GM15510 (cell line): Measurements from ENCODE around the gene KCNH6.

Source experiments
- POLR2A ChIP-seq: IDR thresholded peaks from 3 replicates; pipeline ENCODE4 v1.6.1; 2011; ENCODE audit warnings: borderline replicate concordance; ENCODE audit not compliant: insufficient read length; ENCODE audit errors: extremely low read depth

Gene KCNH6

DNA sequence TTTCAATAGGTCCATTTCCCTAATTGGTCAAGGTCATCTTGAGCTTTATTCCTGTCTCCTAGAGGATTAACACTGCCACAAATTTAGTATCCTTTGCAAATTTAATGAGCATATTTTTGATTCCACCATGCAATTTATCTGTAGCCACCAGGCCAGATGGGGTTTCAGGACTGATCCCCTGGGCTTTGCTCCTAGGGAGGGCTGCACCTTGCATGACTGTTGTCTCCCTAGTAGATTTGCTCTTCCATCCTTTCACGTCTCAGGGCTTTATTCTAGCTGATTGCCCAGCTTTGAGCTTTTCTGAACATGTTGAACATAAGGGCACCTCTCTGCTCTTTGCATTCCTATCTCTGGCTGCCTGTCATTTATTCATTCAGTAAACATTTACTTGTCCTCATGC, 7.7 kb upstream of the KCNH6 start:
- no peak for TF ChIP-seq POLR2A

DNA sequence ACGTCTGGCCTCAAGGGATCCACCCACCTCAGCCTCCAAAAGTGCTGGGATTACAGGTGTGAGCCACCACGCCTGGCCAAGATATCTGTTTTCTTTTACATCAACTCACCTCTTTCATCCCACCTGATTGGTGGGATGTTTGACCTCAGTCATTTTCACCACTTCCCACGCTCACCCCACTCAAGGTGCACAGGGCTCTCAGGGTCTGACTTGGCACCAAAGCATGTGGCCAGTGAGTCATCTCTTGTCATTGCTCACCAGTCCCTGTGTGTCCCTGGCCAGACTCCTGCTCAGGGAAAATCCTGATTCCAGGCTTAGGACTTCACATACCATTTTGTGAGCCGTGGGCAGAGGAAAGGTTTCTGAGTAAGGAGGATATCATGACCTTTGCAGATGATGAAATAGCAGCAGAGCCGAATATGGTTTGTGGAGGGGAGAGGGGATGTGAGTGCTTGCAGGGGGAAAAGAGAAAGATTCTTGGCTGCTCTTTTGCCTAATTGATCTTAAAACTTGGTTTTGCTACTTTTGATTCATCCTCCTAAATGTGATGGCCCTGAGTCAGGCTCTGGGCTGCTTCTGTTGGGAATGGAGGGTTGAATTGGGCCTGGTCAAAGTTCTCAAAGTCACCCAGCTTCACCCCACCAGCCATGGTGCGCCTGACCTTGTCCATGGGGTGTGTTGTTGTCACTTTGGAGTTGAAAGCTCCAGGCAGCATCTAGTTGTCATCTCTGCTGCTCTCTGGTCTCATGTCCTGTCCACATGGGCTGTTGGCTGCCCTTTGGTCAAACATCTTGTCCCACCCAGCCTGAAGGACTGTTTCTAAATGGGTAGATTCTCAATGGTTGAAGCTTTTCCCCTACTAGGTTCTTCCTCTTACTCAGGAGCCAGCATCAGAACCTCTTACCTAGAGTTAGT, 6.0 kb upstream of the KCNH6 start:
- no peak for TF ChIP-seq POLR2A

GRCh38 chr17:63517825-63518534, 5.2 kb upstream of the KCNH6 start:
- TF ChIP-seq POLR2A = no peak

- no peak for TF ChIP-seq POLR2A
Observed at GRCh38 chr17:63519116-63519881, 3.9 kb upstream of the KCNH6 start.

GRCh38 chr17:63519972-63520882, 2.9 kb upstream of the KCNH6 start:
- no peak for TF ChIP-seq POLR2A

- TF ChIP-seq POLR2A = no peak
Observed at GRCh38 chr17:63524051-63524450, 893 bp downstream of the KCNH6 start.

DNA sequence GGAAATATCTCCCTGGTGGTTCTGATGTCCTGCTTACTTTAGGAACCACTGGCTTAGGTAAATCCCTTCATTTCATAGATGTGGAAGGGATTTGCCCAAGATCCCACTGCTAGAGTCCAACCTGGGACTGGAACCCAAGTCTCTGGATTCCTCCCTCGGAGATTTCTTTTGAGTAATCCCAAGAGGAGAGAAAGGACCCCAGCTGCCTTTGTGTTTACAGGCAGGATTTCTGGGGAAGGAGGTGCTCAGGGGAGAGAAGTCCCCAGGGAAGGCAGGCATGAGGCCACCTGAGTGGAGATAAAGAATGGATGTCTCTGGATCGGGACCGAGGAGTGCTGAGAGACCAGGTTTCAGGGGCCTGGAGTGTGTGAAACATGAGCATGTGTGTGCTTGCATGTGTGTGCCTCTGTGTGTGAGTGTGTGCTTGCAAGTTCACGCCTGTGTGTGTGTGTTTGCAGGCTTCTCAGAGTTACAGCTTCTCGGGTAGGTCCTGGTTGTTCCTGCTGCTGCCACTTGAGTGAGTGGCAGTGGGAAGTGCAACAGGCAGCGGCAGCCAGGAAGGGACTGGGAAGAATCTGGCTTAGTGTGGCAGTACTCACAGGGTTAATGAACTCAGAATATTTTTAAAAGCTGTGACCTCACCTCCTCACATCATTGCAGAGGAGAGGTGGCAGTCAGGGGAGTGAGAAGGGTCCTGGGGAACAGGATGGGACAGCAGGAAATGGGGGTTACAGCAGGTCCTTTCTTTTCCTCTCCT, 2.2 kb downstream of the KCNH6 start:
- TF ChIP-seq POLR2A = no peak

GRCh38 chr17:63526861-63527260, 3.7 kb downstream of the KCNH6 start:
- TF ChIP-seq POLR2A = no peak

DNA sequence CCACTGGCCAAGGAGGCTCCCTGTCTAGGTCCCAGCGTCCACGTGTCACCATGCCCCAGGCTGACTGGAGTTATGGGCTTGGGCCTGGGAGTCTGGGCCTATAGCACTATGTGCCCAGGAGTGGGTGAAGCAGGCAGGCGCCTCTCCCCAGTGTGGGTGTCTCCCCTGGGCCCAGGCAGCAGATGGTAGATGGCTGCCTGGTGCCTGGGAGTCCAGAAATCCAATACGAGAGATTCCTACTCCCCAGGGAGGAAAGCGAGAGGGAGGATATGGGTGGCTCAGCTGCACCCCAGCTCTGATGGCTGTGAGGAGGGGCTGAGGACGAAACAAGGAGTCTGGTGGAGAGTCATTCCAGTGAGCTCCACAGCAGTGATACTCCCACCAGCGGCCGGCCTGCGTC, 5.0 kb downstream of the KCNH6 start:
- TF ChIP-seq POLR2A = no peak

- no peak for TF ChIP-seq POLR2A
Observed at GRCh38 chr17:63529711-63530556, 6.8 kb downstream of the KCNH6 start.

DNA sequence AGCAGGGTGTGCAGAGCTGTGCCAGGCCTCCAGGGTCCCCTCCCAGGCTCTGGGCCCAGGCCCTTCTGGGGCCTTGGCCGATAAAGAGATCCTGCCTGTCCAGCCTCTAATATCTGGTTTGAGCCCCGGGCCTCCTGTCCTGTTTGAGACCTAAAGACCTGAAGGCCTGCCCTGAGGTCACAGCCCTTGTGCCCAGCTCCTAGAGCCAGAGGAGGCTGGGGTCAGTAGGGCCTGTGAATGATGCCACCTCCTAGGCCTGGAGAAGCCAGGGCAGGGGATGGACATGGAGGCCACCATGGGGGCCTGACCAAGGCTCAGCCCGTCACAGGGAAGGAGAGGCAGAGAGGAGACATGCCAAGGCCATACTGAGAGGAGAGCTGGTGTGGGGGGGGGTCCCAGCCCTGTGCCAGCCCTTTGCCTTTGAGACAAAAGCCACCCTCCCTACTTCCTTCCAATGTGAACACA, 7.4 kb downstream of the KCNH6 start:
- no peak for TF ChIP-seq POLR2A
